K562 (cell line): ENCODE measurements around the gene ADCY5. TPM values are rescaled to one million over a fixed set of nuclear protein-coding genes. Genes with fewer than 3 reads are reported as not detected.

Experiments
- ATAC-seq: fragments of 200-7000 bp; cut with Tn5 transposase; 3 replicates; pipeline ENCODE4 v1.9.1; 2020; ENCODE audit warnings: moderate library complexity
- BruUV-seq: library from RNA; stranded (reverse); fragments of 400-500 nt; replicated peaks from 2 replicates; lab custom pipeline; 2021; lab: Mats Ljungman, UMichigan
- CTCF ChIA-PET: fragments of 300-600 bp; formaldehyde crosslinking; extraction: SDS; loops from one replicate; lab custom pipeline; 2021; ENCODE audit warnings: low intra/inter-chr PET ratio; lab: Yijun Ruan, JAX
- POLR2A ChIA-PET: fragments of 300-600, 350-650 bp; sonication (Branson Sonifier 250); formaldehyde crosslinking; extraction: SDS; loops from one replicate; lab custom pipeline; 2021; ENCODE audit warnings: antibody characterized with exemption, inconsistent platforms; lab: Yijun Ruan, JAX
- DNase-seq, 4 experiments: peaks; one replicate each; pipeline versions ENCODE4 v3.0.0 to v3.0.0-alpha.2; 2011 to 2018; ENCODE audit warnings: low spot score in 3 of 4, mixed read lengths in 3 of 4; ENCODE audit errors: extremely low read depth in 1 of 4
- FAIRE-seq: peaks from 2 replicates; lab custom pipeline; 2011; peaks lifted over from hg19 to GRCh38; lab: Jason Lieb, UNC
- H2AFZ ChIP-seq: 2 replicates; pipeline ENCODE4 v1.6.0; 2011; ENCODE audit warnings: low read depth, low read length, control low read depth, inconsistent platforms
- H3K27ac ChIP-seq: fragments of 200-600 bp; 3 replicates; pipeline ENCODE4 v1.8.0; 2011; ENCODE audit warnings: low read depth, mild to moderate bottlenecking, control low read depth, inconsistent platforms, low read length, moderate library complexity, mixed read lengths; ENCODE audit errors: extremely low read depth
- H3K27me3 ChIP-seq, 2 experiments: fragments of 300-600 bp in 1 of 2; 2 replicates in 1 of 2; 3 replicates in 1 of 2; pipeline versions ENCODE4 v1.6.0 to v1.8.0; 2011; ENCODE audit warnings: inconsistent platforms in 2 of 2, low read length in 2 of 2, mild to moderate bottlenecking in 1 of 2, mixed read lengths in 1 of 2, moderate library complexity in 1 of 2; ENCODE audit not compliant: control insufficient read depth in 2 of 2, insufficient read depth in 2 of 2
- H3K36me3 ChIP-seq: fragments of 300-600 bp; 3 replicates; pipeline ENCODE4 v1.8.0; 2011; ENCODE audit warnings: mild to moderate bottlenecking, low read length, inconsistent platforms; ENCODE audit not compliant: control insufficient read depth, insufficient read depth
- H3K4me1 ChIP-seq, 2 experiments: fragments of 200-600 bp in 1 of 2; replicated peaks in 1 of 2; 2 replicates in 1 of 2; 3 replicates in 1 of 2; pipeline versions ENCODE4 v1.5.1 to v1.8.0; 2011; ENCODE audit warnings: inconsistent platforms in 2 of 2, low read length in 2 of 2, mild to moderate bottlenecking in 1 of 2, mixed read lengths in 1 of 2, moderate library complexity in 1 of 2; ENCODE audit not compliant: control insufficient read depth in 2 of 2, insufficient read depth in 2 of 2
- H3K4me2 ChIP-seq: 2 replicates; pipeline ENCODE4 v1.6.1; 2011; ENCODE audit warnings: low read length, control low read depth, inconsistent platforms, mixed read lengths; ENCODE audit not compliant: insufficient read depth
- H3K4me3 ChIP-seq: fragments of 200-600 bp; sonication (generic), shearing (Covaris generic); 2 replicates; pipeline ENCODE4 v1.5.1; 2016; ENCODE audit warnings: control low read depth, inconsistent platforms
- H3K79me2 ChIP-seq: fragments of 200-600 bp; 3 replicates; pipeline ENCODE4 v1.8.0; 2011; ENCODE audit warnings: low read length, inconsistent platforms; ENCODE audit not compliant: control insufficient read depth, insufficient read depth
- H3K9ac ChIP-seq, 2 experiments: 2 replicates each; pipeline versions ENCODE4 v1.6.0 to v1.6.1; 2011; ENCODE audit warnings: low read depth in 2 of 2, low read length in 2 of 2, control low read depth in 1 of 2, inconsistent platforms in 1 of 2, mild to moderate bottlenecking in 1 of 2, mixed read lengths in 1 of 2; ENCODE audit not compliant: insufficient read depth in 1 of 2
- H3K9me1 ChIP-seq: one replicate; pipeline ENCODE4 v1.6.0; 2011; ENCODE audit warnings: inconsistent platforms, mild to moderate bottlenecking, low read length, moderate library complexity; ENCODE audit not compliant: control insufficient read depth, insufficient read depth
- H3K9me3 ChIP-seq: replicated peaks from 2 replicates; pipeline ENCODE4 v1.5.1; 2011; ENCODE audit warnings: low read depth, low read length, inconsistent platforms; ENCODE audit not compliant: control insufficient read depth, insufficient read depth
- H4K20me1 ChIP-seq: replicated peaks from 2 replicates; pipeline ENCODE4 v1.6.1; 2011; ENCODE audit warnings: low read length, inconsistent platforms, mixed read lengths; ENCODE audit not compliant: control insufficient read depth, insufficient read depth
- CREM ChIP-seq: IDR thresholded peaks from 2 replicates; pipeline ENCODE4 v1.6.1; 2014; ENCODE audit warnings: antibody characterized with exemption, low read depth
- MTF1 ChIP-seq: fragments of 250-450 bp; sonication (Bioruptor Pico); IDR thresholded peaks from 2 replicates; pipeline ENCODE4 v1.9.0; 2021; ENCODE audit warnings: moderate library complexity, mild to moderate bottlenecking, inconsistent platforms, borderline replicate concordance
- MYBL2 ChIP-seq, 2 experiments: fragments of 450-650 bp in 1 of 2; sonication (generic) in 1 of 2; formaldehyde crosslinking in 1 of 2; IDR thresholded peaks; 2 replicates each; pipeline versions ENCODE4 v1.6.1 to v1.8.1; 2017 to 2022; ENCODE audit warnings: borderline replicate concordance in 1 of 2, inconsistent platforms in 1 of 2, low read depth in 1 of 2, mild to moderate bottlenecking in 1 of 2, missing genetic modification reagents in 1 of 2, moderate library complexity in 1 of 2
- NFXL1 ChIP-seq: fragments of 450-650 bp; formaldehyde crosslinking; IDR thresholded peaks from 2 replicates; pipeline ENCODE4 v1.4.0; 2021; ENCODE audit warnings: mild to moderate bottlenecking
- POLR2A ChIP-seq: fragments of 450-650 bp; conservative IDR thresholded peaks from 2 replicates; pipeline ENCODE4 v1.6.1; 2016
- RB1 ChIP-seq: fragments of 450-650 bp; IDR thresholded peaks from 2 replicates; pipeline ENCODE4 v1.6.1; 2017; ENCODE audit warnings: low read depth, mild to moderate bottlenecking
- YBX1 ChIP-seq: fragments of 450-650 bp; IDR thresholded peaks from 2 replicates; pipeline ENCODE4 v1.7.1; 2016; ENCODE audit warnings: mild to moderate bottlenecking
- ZNF274 ChIP-seq: IDR thresholded peaks from 2 replicates; pipeline ENCODE4 v1.6.1; 2011; ENCODE audit warnings: low read depth, mild to moderate bottlenecking, low read length, moderate library complexity, borderline replicate concordance
- ZNF445 ChIP-seq: fragments of 250-450 bp; sonication (Bioruptor Pico); IDR thresholded peaks from 2 replicates; pipeline ENCODE4 v1.4.0; 2020; ENCODE audit warnings: low read depth, mild to moderate bottlenecking, moderate library complexity
- WGBS: fragments of 100-300 bp; shearing (Covaris generic); methylation state at CpG from one replicate; pipeline ENCODE4 v1.1.6; 2016; ENCODE audit warnings: low coverage, mixed read lengths; ENCODE audit not compliant: insufficient coverage; ENCODE audit errors: missing lambda C conversion rate; 5-methylcytosine and 5-hydroxymethylcytosine counted together
- in situ Hi-C: fragments of 300-500 bp; cut with MboI; formaldehyde crosslinking; loops from 4 replicates; pipeline ENCODE4 v1.15.0; 2018; ENCODE audit warnings: inconsistent platforms, mixed read lengths
- intact Hi-C: fragments of 100-400 bp; cut with micrococcal nuclease; formaldehyde crosslinking; loops from 2 replicates; pipeline ENCODE4 v1.14.2; 2022
- polyA plus RNA-seq, 8 experiments: library from polyadenylated mRNA; depleted of rRNA in 4 of 8; stranded (reverse) in 5 of 8; unstranded in 3 of 8; fragments of >200 nt; fragmentation: Nextera tagmentation in 2 of 8; fragmentation: Illumina TruSeq in 1 of 8; extraction: Ambion mirVana in 2 of 8; extraction: Trizol in 1 of 8; gene quantifications; 2 replicates each; pipeline versions ENCODE4 v1.2.1 to v1.2.3, GENCODE V29; 2011 to 2014; ENCODE audit warnings: inconsistent platforms in 1 of 8, missing spikeins in 1 of 8
- total RNA-seq, 7 experiments: library from RNA; depleted of rRNA in 6 of 7; stranded (reverse); fragments of >200 nt in 6 of 7; fragmentation: Illumina TruSeq in 2 of 7; extraction: Trizol in 2 of 7; gene quantifications; 2 replicates each; pipeline versions ENCODE4 v1.2.1 to v1.2.3, GENCODE V29; 2011 to 2021; ENCODE audit warnings: low replicate concordance in 1 of 7
- TF ChIP-seq, protein P1 (sequence below): fragments of 250-450 bp; sonication (Bioruptor Pico); IDR thresholded peaks from 2 replicates; pipeline ENCODE4 v1.6.1; 2021; ENCODE audit warnings: mild to moderate bottlenecking
- TF ChIP-seq, protein P2 (sequence below): sonication (generic); formaldehyde crosslinking; IDR thresholded peaks from 2 replicates; pipeline ENCODE4 v1.8.0; 2023; ENCODE audit warnings: missing genetic modification reagents, mild to moderate bottlenecking, borderline replicate concordance

The ADCY5 gene
- total and polyA plus RNA-seq, 9 of the 15 experiments (the other 6 are each of a cell fraction or from before 2014, with no cell fraction given) = under 0.01 TPM; not detected in 8

DNA sequence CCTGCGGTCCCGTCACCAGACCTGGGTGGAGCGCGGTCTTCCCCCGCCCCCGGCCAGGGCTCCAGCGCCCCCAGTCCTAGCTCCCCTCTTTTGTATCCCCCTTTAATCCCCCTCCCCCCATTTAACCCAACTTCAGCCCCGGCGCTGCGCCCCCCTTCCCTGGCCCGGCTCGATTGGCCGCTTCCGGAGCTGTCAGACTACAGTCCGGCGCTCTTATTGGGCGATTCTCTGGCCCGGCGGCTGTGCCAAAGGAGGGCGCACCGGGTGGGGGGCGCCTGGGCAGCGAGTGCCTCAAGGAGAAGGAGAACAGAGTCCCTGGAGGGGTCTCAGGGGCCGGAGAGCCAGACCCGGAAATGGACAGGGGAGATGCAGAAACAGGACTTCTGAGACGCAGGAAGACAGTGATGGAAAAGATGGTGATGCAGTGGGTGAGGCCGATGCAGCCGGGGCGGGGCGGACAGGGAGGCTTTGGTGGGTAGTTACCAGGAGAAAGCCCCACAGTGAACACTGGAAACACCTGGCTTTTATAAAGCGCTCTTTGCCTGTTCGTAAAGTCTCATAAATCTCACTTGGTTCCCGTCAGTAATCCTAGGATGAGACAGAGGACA lies 1.2 kb upstream of the ADCY5 start (continued):
- TF ChIP-seq ZNF274 (no peak), CREM (no peak), RB1 (no peak)
- TF ChIP-seq, protein P1, sequence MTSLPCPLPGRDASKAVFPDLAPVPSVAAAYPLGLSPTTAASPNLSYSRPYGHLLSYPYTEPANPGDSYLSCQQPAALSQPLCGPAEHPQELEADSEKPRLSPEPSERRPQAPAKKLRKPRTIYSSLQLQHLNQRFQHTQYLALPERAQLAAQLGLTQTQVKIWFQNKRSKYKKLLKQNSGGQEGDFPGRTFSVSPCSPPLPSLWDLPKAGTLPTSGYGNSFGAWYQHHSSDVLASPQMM (CRISPR knock-in tag) = no peak

DNA sequence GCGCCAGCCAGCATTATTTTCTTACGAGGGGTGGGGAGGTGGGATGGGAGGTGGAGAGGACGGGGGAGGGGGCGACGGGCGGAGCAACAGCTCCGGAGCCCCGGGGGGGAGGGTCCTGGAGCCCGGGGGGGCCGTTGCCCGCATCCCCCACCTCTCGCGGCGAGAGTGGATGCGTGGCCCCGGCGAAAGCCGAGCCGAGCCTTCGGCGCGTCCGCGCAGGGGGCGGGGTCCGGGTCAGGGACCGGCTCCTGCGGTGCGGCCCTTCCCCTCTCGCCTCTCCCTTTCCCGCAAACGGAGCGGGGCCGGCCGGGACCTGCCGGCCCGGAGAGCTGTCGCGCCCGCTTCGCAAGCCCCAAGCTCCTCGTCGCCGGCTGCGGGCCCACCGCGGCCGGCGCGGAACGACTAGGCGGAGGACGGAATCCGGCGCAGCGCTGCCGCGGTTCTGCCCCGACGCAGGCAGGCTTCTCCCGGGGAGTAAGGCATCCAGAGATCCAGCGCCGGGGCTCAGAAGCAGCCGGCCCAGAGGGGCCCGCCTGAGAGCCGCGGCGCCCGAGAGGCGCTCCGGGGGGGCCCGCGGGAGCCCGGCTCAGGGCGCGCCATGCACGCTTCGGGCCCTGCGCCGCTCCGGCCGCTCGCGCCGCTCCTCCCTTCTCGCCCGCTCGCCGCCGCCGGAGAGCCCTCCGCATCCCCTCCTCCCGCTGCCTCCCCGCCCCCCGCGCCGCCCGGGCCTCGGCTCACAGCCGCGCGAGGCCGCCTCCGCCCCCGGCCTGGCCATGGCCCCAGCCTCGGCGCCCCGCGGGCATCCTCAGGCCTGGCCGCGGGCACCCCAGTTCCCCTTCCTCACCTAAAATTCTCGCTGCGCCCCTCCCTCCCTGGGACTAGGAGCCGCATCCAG lies 459 bp upstream of the ADCY5 start:
- H2AFZ ChIP-seq = no peak overlapping the region
- H3K9ac ChIP-seq = no peak overlapping the region
- no peaks in the 10 kb centered on the region for H3K79me2 ChIP-seq
- no TSS peak for BruUV-seq
- peak in 2 of 4 experiments; percentile 18 to 19 for DNase-seq
- in situ Hi-C loops = no loop called here
- no peak for ATAC-seq
- no peaks in the 10 kb centered on the region for H3K36me3 ChIP-seq
- peaks cover 0 to 24% of the 10 kb centered on the region in 2 experiments; a peak in 2 of 5 replicates for H3K4me1 ChIP-seq
- CTCF ChIA-PET = no interaction called here
- H3K9me1 ChIP-seq = peaks cover 3% of the 10 kb centered on the region
- H3K9me3 ChIP-seq = no peaks in the 10 kb centered on the region
- no peak overlapping the region for H3K27ac ChIP-seq
- POLR2A ChIA-PET = no interaction called here
- H4K20me1 ChIP-seq = peaks cover 6% of the 10 kb centered on the region; the same call in 1 of the 2 replicates
- 45% methylated on average over 12 of the region's 114 CpGs for WGBS
- no peak for TF ChIP-seq POLR2A
- TF ChIP-seq NFXL1 (CRISPR knock-in tag) = no peak
- no peak for TF ChIP-seq YBX1
- no peak for TF ChIP-seq MTF1 (CRISPR knock-in tag)
- no peak for TF ChIP-seq ZNF445
- TF ChIP-seq, protein P2, sequence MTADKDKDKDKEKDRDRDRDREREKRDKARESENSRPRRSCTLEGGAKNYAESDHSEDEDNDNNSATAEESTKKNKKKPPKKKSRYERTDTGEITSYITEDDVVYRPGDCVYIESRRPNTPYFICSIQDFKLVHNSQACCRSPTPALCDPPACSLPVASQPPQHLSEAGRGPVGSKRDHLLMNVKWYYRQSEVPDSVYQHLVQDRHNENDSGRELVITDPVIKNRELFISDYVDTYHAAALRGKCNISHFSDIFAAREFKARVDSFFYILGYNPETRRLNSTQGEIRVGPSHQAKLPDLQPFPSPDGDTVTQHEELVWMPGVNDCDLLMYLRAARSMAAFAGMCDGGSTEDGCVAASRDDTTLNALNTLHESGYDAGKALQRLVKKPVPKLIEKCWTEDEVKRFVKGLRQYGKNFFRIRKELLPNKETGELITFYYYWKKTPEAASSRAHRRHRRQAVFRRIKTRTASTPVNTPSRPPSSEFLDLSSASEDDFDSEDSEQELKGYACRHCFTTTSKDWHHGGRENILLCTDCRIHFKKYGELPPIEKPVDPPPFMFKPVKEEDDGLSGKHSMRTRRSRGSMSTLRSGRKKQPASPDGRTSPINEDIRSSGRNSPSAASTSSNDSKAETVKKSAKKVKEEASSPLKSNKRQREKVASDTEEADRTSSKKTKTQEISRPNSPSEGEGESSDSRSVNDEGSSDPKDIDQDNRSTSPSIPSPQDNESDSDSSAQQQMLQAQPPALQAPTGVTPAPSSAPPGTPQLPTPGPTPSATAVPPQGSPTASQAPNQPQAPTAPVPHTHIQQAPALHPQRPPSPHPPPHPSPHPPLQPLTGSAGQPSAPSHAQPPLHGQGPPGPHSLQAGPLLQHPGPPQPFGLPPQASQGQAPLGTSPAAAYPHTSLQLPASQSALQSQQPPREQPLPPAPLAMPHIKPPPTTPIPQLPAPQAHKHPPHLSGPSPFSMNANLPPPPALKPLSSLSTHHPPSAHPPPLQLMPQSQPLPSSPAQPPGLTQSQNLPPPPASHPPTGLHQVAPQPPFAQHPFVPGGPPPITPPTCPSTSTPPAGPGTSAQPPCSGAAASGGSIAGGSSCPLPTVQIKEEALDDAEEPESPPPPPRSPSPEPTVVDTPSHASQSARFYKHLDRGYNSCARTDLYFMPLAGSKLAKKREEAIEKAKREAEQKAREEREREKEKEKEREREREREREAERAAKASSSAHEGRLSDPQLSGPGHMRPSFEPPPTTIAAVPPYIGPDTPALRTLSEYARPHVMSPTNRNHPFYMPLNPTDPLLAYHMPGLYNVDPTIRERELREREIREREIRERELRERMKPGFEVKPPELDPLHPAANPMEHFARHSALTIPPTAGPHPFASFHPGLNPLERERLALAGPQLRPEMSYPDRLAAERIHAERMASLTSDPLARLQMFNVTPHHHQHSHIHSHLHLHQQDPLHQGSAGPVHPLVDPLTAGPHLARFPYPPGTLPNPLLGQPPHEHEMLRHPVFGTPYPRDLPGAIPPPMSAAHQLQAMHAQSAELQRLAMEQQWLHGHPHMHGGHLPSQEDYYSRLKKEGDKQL (CRISPR knock-in tag) = no peak
- TF ChIP-seq MYBL2 (IDR thresholded peaks at IDR 0.05; ENCODE audit: low read depth) = no peak
- TF ChIP-seq MYBL2 (CRISPR knock-in tag; IDR thresholded peaks at IDR 0.05; ENCODE audit: borderline replicate concordance) = no peak
- H3K4me2 ChIP-seq = no peak overlapping the region
- no peak for FAIRE-seq
- intact Hi-C loops = no loop called here
- H3K4me3 ChIP-seq = no peak overlapping the region
- H3K27me3 ChIP-seq = peaks cover 0 to 10% of the 10 kb centered on the region in 2 experiments; a peak in 2 of 5 replicates
